HG03354 (cell line): ENCODE measurements around the gene HIVEP3.

Experiments used
- ATAC-seq: cut with Tn5 transposase; IDR thresholded peaks from one replicate; pipeline ENCODE4 v1.9.1; 2021; ENCODE audit warnings: mild to moderate bottlenecking; ENCODE audit not compliant: unreplicated experiment, poor library complexity, severe bottlenecking

HIVEP3 gene

DNA sequence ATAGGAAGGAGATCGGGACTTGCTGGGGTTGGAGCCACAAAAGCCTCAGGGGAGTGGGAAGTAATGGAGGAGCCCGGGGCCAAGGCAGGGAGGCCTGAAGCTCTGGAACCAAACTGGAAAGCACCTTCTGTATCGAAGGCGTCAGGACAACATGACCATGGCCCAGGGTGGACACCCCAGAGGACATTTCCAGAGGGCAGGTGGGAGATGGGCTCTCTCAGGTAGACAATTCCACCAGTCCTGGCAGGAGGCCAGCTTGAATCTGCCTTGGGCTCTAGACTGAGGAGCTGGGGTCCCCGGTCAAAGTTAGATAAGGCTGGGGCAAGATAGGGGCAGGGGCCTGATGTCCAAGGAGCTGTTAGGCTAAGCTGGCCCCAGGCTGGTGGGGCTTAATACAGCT lies 329.3 kb downstream of the HIVEP3 start:
- ATAC-seq = no peak

- ATAC-seq = no peak
Observed at GRCh38 chr1:41588334-41588875, 330.3 kb downstream of the HIVEP3 start.

DNA sequence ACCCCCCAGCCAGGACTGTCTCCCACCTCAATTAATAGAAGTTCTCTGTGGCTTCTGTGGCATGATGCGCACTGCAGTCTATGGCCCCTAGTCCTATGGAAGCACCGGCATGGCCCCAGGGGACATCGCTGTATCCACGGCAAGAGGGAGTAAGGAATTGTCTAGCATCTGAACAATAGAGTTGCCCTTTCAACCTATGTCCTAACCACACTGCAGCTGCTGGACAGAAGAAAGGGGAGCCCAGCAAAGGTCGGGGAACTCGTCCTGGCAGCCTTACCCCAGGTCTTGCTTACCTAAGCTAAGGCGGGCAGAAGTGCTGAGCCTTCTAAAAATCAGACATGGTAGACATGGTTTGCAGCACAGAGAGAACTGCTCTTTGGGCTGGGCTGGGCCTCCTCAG lies 330.9 kb downstream of the HIVEP3 start:
- no peak for ATAC-seq

GRCh38 chr1:41586230-41586629 lies 332.5 kb downstream of the HIVEP3 start:
- ATAC-seq = no peak

DNA sequence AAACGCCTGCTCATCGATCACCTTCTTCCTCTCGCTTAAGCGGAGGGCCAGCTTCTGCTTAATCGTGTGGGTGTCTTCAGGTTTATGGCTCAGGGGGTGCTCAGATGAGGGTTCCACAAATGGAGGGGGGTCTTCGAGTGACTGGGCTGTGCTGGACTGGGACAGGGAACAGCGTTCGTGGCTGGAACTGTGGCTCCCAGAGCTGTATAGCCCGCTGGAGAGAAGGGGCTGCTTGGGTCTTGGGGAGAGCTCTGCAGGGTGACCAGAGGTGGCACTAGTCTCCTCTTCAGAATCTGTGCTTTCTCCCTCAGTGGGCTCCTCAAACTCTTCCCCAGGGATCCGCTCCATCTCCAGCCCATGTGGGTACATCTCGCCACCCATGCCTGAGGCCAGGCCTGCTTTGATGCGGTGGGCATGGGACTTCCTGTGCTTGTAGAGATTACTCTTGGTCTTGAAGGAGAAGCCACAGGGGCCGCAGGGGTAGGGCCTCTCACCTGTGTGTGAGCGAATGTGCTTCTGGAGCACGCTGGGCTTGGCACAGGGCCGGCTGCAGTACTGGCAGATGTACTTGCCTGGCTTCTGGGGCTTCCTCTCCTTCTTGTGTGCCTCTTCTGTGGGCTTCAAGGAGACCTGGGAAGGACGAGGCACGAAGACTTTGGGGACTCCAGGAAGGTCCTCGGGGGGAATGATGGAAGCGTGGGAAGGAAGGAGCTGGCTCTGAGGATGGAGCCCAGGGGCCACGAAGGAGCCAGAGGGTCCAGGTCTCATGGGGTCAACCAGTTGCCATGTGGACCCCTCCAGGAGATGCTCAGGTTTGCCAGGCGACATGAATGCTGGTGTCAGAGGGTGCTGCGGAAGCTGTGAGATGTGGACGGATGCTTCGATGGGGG lies 334.8 kb downstream of the HIVEP3 start:
- ATAC-seq = no peak

GRCh38 chr1:41582851-41583657 lies 335.7 kb downstream of the HIVEP3 start:
- no peak for ATAC-seq

DNA sequence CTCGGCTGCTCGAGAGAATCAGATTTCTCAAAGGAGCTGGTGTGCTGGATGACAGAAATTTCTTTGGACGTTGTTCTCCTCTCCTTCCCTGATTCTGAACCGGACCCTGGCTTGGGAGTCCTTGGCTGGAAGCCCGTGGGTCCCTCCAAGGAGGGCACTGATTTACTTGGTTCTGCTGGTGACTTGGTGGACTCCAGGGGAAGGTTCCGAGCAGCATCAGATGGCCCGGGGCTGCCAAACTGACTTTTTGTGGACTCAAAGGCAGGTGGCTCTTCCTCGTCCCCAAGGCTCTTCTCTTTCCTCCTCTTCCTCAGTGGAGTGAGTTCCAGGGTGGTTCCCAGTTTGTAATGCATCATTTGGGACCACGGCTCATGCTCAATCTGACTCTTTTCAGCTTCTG lies 336.4 kb downstream of the HIVEP3 start:
- no peak for ATAC-seq

GRCh38 chr1:41582004-41582325 lies 336.8 kb downstream of the HIVEP3 start:
- no peak for ATAC-seq

GRCh38 chr1:41581216-41582003 lies 337.3 kb downstream of the HIVEP3 start:
- ATAC-seq = no peak

DNA sequence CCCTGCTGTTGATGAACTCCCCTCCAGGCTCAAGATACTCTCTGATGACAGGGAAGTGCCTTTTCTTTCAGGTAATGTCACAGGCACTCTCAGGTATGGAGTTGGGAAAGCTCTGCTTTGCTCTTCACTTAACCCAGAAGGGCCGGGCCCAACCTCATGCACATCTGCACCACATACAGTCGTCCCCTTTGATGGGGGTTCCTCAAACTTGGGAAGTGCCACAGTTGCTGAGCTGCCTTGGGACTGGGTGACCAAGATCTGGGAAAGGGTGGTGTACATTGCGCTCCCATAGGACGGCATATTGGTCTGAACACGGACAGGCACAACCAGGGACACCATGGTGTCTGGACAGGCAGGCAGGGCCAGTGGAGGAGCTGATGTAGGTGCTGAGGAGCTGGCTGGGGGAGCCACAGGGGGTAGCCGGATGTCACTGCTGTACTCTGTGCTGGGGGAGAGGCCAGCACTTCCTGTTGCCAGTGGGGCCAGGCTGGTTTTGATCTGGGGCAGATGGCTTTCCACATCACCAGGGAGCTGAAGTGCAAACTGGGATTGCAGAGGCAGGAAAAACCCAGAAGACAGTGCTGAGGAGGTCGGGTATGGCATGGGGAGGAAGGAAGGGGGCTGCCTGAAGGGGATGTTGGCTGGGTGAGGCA lies 338.1 kb downstream of the HIVEP3 start:
- ATAC-seq = no peak

GRCh38 chr1:41580021-41580420 lies 338.7 kb downstream of the HIVEP3 start:
- ATAC-seq = no peak

DNA sequence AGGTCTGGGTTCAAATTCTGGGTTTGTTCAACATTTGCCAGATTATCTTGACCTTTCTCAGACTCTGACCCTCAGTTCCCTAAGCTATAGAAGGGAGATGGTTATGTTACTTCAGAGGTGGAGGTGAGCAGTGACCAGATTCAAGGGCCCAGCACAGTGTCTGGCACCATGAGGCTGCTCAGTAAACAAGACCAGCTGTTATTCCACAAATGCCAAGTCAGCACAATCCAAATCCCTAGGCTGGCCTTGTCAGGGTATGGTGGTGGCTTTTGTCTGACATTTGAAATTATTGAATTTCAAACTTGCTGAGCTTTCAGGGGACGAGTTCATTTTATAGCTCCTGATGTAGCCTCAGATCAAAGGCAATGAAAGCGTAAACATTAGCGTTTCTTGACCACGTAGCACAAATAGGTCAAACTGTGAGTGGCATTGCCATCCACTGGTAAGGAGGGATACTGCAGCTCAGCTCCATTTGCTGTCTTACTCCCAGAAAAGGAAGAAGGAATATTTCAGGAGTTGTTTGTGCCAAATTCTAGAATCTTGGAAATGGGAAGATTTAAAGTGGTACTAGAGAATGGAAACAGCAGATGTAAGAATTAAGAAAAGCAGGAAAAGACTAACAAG lies 339.9 kb downstream of the HIVEP3 start:
- no peak for ATAC-seq

- ATAC-seq = no peak
Observed at GRCh38 chr1:41576620-41577019, 342.1 kb downstream of the HIVEP3 start.

DNA sequence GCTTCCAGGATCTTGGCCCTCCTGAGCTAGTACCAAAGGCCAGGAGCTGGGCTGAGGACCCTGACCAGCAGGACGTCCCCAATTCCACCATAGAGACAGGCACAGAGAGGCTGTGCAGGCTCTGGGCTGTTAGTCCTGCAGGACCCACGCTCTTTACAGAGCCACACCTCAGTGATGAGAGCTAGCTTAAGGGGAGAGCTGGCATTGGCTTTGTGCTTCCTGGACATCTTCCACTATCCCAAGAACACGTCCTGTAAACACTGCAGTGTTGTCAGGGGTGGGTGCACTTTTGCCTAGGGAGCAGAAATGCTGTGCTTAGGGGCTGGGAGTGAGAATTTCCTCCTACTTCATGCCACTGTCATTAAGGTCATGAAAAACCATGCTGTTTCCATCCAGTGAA lies 342.5 kb downstream of the HIVEP3 start:
- ATAC-seq = no peak

DNA sequence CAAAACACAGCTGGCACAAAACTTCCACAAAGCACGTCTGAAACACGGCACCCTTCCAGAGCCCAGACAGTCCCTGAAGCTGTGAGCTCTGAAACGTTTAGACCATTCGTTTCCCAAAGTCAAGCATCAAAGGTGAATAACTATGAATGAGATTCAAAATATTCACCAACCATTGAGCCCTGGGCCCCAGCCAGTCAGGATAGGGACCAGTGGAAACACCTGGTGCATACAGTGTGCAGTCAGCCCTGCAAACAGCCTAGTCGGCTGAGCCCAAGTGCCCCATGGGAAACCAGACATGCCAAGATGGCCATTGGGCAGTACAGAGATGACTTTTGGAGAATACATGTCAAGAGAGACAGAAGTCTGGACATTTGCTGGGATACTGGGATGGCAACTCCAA lies 343.9 kb downstream of the HIVEP3 start:
- no peak for ATAC-seq

- no peak for ATAC-seq
Observed at GRCh38 chr1:41573785-41574713, 344.7 kb downstream of the HIVEP3 start.

GRCh38 chr1:41573194-41573593 lies 345.5 kb downstream of the HIVEP3 start:
- no peak for ATAC-seq

DNA sequence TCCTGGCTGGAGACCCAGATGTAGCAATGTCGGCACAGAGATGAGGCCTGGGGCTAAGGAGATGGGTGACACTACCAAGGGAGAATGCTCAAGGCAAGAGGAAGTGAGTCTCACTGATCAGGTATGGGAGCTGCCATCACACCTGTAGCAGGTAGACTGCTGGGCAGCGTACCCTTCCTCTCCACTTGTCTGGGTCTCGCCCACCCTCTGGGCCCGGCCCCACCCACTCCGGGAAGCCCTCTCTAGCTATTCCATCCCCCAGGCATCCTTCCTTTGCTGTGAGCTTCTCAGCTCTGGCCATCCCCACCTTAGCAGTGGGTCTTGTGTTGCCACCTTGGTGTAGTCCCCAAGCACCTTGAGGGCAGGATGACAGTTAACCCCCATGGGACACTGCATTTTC lies 346.5 kb downstream of the HIVEP3 start:
- no peak for ATAC-seq
